GM12878 (cell line): ENCODE results near the gene AHNAK2. TPM values are rescaled to one million over a fixed set of nuclear protein-coding genes. Genes with fewer than 3 reads are reported as not detected.

Experiments
- ASH2L ChIP-seq: fragments of 300-600, 200-600 bp; sonication (generic); IDR thresholded peaks from 2 replicates; pipeline ENCODE4 v1.6.1; 2017; ENCODE audit warnings: low read depth, mild to moderate bottlenecking, borderline replicate concordance
- ATF7 ChIP-seq: fragments of 450-650 bp; IDR thresholded peaks from 2 replicates; pipeline ENCODE4 v1.6.1; 2016; ENCODE audit warnings: low read depth, mild to moderate bottlenecking
- DPF2 ChIP-seq: fragments of 450-650 bp; IDR thresholded peaks from 2 replicates; pipeline ENCODE4 v1.6.1; 2017; ENCODE audit warnings: mild to moderate bottlenecking
- EP300 ChIP-seq, 2 experiments: fragments of 150-350 bp in 1 of 2; IDR thresholded peaks; 2 replicates each; pipeline ENCODE4 v1.6.1; 2011 to 2012; ENCODE audit warnings: low read depth in 2 of 2, low read length in 2 of 2, borderline replicate concordance in 1 of 2, improper control_type of control experiment in 1 of 2, inconsistent platforms in 1 of 2; ENCODE audit not compliant: control insufficient read depth in 1 of 2
- GATAD2B ChIP-seq: fragments of 450-650 bp; conservative IDR thresholded peaks from 2 replicates; pipeline ENCODE4 v1.6.1; 2017; ENCODE audit warnings: low read depth, mild to moderate bottlenecking, moderate library complexity
- MYC ChIP-seq: IDR thresholded peaks from 2 replicates; pipeline ENCODE4 v1.6.1; 2011; ENCODE audit warnings: mild to moderate bottlenecking, low read length, moderate library complexity, inconsistent platforms; ENCODE audit not compliant: insufficient read depth, insufficient replicate concordance, insufficient read length, severe bottlenecking
- NFXL1 ChIP-seq: fragments of 450-650 bp; IDR thresholded peaks from 2 replicates; pipeline ENCODE4 v1.6.1; 2017; ENCODE audit warnings: antibody characterized with exemption, mild to moderate bottlenecking, borderline replicate concordance
- PML ChIP-seq: IDR thresholded peaks from 2 replicates; pipeline ENCODE4 v1.6.1; 2012; ENCODE audit warnings: low read length, inconsistent platforms
- POLR2A ChIP-seq: IDR thresholded peaks from 2 replicates; pipeline ENCODE4 v1.6.1; 2011; ENCODE audit warnings: low read depth, mild to moderate bottlenecking, low read length
- POLR2AphosphoS2 ChIP-seq: IDR thresholded peaks from 2 replicates; pipeline ENCODE4 v1.6.1; 2011; ENCODE audit warnings: low read depth, mild to moderate bottlenecking, low read length, improper control_type of control experiment, moderate library complexity
- SIX5 ChIP-seq: IDR thresholded peaks from 2 replicates; pipeline ENCODE4 v1.6.1; 2011; ENCODE audit warnings: mild to moderate bottlenecking, low read depth, low read length, moderate library complexity; ENCODE audit not compliant: severe bottlenecking
- YBX1 ChIP-seq: fragments of 450-650 bp; IDR thresholded peaks from 2 replicates; pipeline ENCODE4 v1.6.1; 2016; ENCODE audit warnings: antibody characterized with exemption
- ZNF24 ChIP-seq: fragments of 450-650 bp; IDR thresholded peaks from 2 replicates; pipeline ENCODE4 v1.6.1; 2017; ENCODE audit warnings: antibody characterized with exemption, mild to moderate bottlenecking
- polyA plus RNA-seq, 11 experiments: library from polyadenylated mRNA; depleted of rRNA in 4 of 11; unstranded in 6 of 11; stranded (reverse) in 5 of 11; fragments of >200 nt; fragmentation: Nextera tagmentation in 4 of 11; fragmentation: Illumina TruSeq in 1 of 11; extraction: Ambion mirVana in 4 of 11; extraction: Trizol in 1 of 11; gene quantifications; 1 replicate in 1 of 11; 2 replicates in 10 of 11; pipeline versions ENCODE4 v1.2.1 to v1.2.3, GENCODE V29; 2011 to 2016; ENCODE audit warnings: inconsistent platforms in 2 of 11, missing spikeins in 2 of 11, low read depth in 1 of 11
- total RNA-seq, 4 experiments: library from RNA; depleted of rRNA in 3 of 4; stranded (reverse); fragments of >200 nt in 3 of 4; fragmentation: Illumina TruSeq in 1 of 4; extraction: Trizol in 1 of 4; gene quantifications; 2 replicates each; pipeline versions ENCODE4 v1.2.1 to v1.2.3, GENCODE V29; 2013 to 2021
- TF ChIP-seq, protein P1 (sequence below): fragments of 150-350 bp; IDR thresholded peaks from 2 replicates; pipeline ENCODE4 v1.6.1; 2016; ENCODE audit warnings: low read depth, low read length
- TF ChIP-seq, protein P2 (sequence below): IDR thresholded peaks from 2 replicates; pipeline ENCODE4 v1.6.1; 2012; ENCODE audit warnings: low read depth, low read length, improper control_type of control experiment
- TF ChIP-seq, protein P3 (sequence below): fragments of 450-650 bp; IDR thresholded peaks from 2 replicates; pipeline ENCODE4 v1.6.1; 2017; ENCODE audit warnings: mild to moderate bottlenecking, moderate library complexity
- TF ChIP-seq, protein P4 (sequence below): IDR thresholded peaks from 2 replicates; pipeline ENCODE4 v1.6.1; 2012; ENCODE audit warnings: mild to moderate bottlenecking, low read depth, low read length

AHNAK2 gene
- total and polyA plus RNA-seq, 10 of the 15 experiments (the other 5 are each of a cell fraction or from before 2014, with no cell fraction given), result 0.03 to 0.10 TPM; not detected in 8

DNA sequence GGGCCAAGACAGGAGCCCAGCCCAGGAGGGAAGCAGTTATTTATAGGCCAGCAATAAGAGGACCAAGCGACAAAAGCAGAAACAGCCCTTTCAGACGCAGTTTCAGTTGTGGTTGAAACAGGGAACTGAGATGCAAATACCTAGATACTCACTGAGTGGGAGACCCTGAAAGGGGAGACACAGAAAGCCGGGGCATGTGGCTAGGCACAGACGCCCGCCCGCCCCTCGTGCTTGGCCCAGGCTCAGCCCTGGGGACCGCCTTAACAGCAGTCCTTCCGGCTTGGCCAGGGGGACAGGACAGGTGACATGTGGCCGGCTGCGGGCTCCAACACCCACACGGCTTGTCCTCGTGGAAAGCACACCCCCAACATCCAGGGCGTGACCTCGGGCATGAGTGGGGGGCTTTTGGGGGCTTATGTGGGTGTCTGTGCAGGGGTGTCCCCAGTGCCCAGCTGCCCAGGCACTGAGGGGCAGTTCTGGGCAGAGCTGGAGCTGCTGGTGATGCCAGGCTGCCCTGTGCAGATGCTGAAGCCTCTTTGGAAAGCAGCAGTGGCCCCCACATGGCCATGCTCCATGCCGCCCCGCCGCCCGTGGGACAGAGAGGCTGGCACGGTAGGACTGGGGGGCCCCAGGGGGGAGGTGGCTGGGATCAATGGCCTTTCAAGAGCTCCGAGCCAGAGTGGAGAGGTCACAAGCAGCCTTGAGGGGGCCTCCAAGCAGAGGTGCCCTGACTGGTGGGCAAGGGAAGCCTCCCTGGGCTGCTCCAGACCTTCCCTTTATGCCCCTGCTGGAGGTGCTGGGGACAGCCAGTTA, 51.3 kb downstream of the AHNAK2 start (continued):
- TF ChIP-seq GATAD2B, result peak; percentile 75
- no peak for TF ChIP-seq PML
- TF ChIP-seq DPF2, result peak; percentile 94
- TF ChIP-seq NFXL1, result no peak
- no peak for TF ChIP-seq YBX1
- no peak for TF ChIP-seq MYC
- TF ChIP-seq SIX5, result no peak
- TF ChIP-seq, protein P1, sequence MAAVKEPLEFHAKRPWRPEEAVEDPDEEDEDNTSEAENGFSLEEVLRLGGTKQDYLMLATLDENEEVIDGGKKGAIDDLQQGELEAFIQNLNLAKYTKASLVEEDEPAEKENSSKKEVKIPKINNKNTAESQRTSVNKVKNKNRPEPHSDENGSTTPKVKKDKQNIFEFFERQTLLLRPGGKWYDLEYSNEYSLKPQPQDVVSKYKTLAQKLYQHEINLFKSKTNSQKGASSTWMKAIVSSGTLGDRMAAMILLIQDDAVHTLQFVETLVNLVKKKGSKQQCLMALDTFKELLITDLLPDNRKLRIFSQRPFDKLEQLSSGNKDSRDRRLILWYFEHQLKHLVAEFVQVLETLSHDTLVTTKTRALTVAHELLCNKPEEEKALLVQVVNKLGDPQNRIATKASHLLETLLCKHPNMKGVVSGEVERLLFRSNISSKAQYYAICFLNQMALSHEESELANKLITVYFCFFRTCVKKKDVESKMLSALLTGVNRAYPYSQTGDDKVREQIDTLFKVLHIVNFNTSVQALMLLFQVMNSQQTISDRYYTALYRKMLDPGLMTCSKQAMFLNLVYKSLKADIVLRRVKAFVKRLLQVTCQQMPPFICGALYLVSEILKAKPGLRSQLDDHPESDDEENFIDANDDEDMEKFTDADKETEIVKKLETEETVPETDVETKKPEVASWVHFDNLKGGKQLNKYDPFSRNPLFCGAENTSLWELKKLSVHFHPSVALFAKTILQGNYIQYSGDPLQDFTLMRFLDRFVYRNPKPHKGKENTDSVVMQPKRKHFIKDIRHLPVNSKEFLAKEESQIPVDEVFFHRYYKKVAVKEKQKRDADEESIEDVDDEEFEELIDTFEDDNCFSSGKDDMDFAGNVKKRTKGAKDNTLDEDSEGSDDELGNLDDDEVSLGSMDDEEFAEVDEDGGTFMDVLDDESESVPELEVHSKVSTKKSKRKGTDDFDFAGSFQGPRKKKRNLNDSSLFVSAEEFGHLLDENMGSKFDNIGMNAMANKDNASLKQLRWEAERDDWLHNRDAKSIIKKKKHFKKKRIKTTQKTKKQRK, result no peak
- peak; percentile 82 for TF ChIP-seq ATF7
- TF ChIP-seq, protein P2, sequence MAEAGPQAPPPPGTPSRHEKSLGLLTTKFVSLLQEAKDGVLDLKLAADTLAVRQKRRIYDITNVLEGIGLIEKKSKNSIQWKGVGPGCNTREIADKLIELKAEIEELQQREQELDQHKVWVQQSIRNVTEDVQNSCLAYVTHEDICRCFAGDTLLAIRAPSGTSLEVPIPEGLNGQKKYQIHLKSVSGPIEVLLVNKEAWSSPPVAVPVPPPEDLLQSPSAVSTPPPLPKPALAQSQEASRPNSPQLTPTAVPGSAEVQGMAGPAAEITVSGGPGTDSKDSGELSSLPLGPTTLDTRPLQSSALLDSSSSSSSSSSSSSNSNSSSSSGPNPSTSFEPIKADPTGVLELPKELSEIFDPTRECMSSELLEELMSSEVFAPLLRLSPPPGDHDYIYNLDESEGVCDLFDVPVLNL, result no peak
- TF ChIP-seq EP300 (IDR thresholded peaks at IDR 0.05; ENCODE audit: borderline replicate concordance in 1 of 2, control insufficient read depth in 1 of 2, low read depth in 2 of 2, low read length in 2 of 2), result peak; percentile 71 to 86; a peak in 3 of 4 replicates
- TF ChIP-seq POLR2A, result no peak; the same call in 1 of the 2 replicates
- no peak for TF ChIP-seq ASH2L
- TF ChIP-seq, protein P3, sequence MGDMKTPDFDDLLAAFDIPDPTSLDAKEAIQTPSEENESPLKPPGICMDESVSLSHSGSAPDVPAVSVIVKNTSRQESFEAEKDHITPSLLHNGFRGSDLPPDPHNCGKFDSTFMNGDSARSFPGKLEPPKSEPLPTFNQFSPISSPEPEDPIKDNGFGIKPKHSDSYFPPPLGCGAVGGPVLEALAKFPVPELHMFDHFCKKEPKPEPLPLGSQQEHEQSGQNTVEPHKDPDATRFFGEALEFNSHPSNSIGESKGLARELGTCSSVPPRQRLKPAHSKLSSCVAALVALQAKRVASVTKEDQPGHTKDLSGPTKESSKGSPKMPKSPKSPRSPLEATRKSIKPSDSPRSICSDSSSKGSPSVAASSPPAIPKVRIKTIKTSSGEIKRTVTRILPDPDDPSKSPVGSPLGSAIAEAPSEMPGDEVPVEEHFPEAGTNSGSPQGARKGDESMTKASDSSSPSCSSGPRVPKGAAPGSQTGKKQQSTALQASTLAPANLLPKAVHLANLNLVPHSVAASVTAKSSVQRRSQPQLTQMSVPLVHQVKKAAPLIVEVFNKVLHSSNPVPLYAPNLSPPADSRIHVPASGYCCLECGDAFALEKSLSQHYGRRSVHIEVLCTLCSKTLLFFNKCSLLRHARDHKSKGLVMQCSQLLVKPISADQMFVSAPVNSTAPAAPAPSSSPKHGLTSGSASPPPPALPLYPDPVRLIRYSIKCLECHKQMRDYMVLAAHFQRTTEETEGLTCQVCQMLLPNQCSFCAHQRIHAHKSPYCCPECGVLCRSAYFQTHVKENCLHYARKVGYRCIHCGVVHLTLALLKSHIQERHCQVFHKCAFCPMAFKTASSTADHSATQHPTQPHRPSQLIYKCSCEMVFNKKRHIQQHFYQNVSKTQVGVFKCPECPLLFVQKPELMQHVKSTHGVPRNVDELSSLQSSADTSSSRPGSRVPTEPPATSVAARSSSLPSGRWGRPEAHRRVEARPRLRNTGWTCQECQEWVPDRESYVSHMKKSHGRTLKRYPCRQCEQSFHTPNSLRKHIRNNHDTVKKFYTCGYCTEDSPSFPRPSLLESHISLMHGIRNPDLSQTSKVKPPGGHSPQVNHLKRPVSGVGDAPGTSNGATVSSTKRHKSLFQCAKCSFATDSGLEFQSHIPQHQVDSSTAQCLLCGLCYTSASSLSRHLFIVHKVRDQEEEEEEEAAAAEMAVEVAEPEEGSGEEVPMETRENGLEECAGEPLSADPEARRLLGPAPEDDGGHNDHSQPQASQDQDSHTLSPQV, result no peak
- no peak for TF ChIP-seq POLR2AphosphoS2
- TF ChIP-seq ZNF24, result no peak
- TF ChIP-seq, protein P4, sequence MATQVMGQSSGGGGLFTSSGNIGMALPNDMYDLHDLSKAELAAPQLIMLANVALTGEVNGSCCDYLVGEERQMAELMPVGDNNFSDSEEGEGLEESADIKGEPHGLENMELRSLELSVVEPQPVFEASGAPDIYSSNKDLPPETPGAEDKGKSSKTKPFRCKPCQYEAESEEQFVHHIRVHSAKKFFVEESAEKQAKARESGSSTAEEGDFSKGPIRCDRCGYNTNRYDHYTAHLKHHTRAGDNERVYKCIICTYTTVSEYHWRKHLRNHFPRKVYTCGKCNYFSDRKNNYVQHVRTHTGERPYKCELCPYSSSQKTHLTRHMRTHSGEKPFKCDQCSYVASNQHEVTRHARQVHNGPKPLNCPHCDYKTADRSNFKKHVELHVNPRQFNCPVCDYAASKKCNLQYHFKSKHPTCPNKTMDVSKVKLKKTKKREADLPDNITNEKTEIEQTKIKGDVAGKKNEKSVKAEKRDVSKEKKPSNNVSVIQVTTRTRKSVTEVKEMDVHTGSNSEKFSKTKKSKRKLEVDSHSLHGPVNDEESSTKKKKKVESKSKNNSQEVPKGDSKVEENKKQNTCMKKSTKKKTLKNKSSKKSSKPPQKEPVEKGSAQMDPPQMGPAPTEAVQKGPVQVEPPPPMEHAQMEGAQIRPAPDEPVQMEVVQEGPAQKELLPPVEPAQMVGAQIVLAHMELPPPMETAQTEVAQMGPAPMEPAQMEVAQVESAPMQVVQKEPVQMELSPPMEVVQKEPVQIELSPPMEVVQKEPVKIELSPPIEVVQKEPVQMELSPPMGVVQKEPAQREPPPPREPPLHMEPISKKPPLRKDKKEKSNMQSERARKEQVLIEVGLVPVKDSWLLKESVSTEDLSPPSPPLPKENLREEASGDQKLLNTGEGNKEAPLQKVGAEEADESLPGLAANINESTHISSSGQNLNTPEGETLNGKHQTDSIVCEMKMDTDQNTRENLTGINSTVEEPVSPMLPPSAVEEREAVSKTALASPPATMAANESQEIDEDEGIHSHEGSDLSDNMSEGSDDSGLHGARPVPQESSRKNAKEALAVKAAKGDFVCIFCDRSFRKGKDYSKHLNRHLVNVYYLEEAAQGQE, result no peak
